Neuronal stem cell (in vitro differentiated cells): ENCODE measurements around the gene FGFR2.

Experiments
- DNase-seq: peaks from one replicate; pipeline ENCODE4 v3.0.0-alpha.2; 2013; ENCODE audit warnings: low spot score
- H2AFZ ChIP-seq: one replicate; pipeline ENCODE4 v1.6.1; 2013; ENCODE audit warnings: mild to moderate bottlenecking, low read length, inconsistent platforms
- H2AK5ac ChIP-seq: 2 replicates; pipeline ENCODE4 v1.6.1; 2013; ENCODE audit warnings: low read depth, mild to moderate bottlenecking, inconsistent platforms, low read length, moderate library complexity, mixed read lengths
- H2BK120ac ChIP-seq: 2 replicates; pipeline ENCODE4 v1.6.1; 2013; ENCODE audit warnings: low read depth, mild to moderate bottlenecking, inconsistent platforms, low read length, moderate library complexity, mixed read lengths
- H2BK12ac ChIP-seq: one replicate; pipeline ENCODE4 v1.6.1; 2013; ENCODE audit warnings: low read length, inconsistent platforms
- H2BK15ac ChIP-seq: 2 replicates; pipeline ENCODE4 v1.6.1; 2013; ENCODE audit warnings: mild to moderate bottlenecking, low read length, inconsistent platforms, mixed read lengths
- H2BK5ac ChIP-seq: one replicate; pipeline ENCODE4 v1.6.1; 2013; ENCODE audit warnings: inconsistent platforms, mild to moderate bottlenecking, low read length, moderate library complexity
- H3K14ac ChIP-seq: one replicate; pipeline ENCODE4 v1.6.1; 2013; ENCODE audit warnings: low read length, inconsistent platforms
- H3K18ac ChIP-seq: 2 replicates; pipeline ENCODE4 v1.6.1; 2013; ENCODE audit warnings: low read length, inconsistent platforms
- H3K23ac ChIP-seq: 2 replicates; pipeline ENCODE4 v1.6.1; 2013; ENCODE audit warnings: low read depth, mild to moderate bottlenecking, mixed read lengths, low read length, inconsistent platforms; ENCODE audit not compliant: poor library complexity
- H3K27ac ChIP-seq: replicated peaks from 3 replicates; pipeline ENCODE4 v1.5.1; 2013; ENCODE audit warnings: low read length, inconsistent platforms
- H3K27me3 ChIP-seq, 3 experiments: 2 replicates each; pipeline ENCODE4 v1.6.1; 2013; ENCODE audit warnings: low read length in 3 of 3, mild to moderate bottlenecking in 2 of 3, inconsistent platforms in 1 of 3, low read depth in 1 of 3, mixed read lengths in 1 of 3, moderate library complexity in 1 of 3; ENCODE audit not compliant: control insufficient read depth in 3 of 3, insufficient read depth in 3 of 3
- H3K36me3 ChIP-seq, 2 donors: replicated peaks in 1 of 2; 2 replicates each; pipeline ENCODE4 v1.6.1; 2013; ENCODE audit warnings: low read length in 2 of 2; ENCODE audit not compliant: control insufficient read depth in 2 of 2, insufficient read depth in 2 of 2
- H3K4ac ChIP-seq: 2 replicates; pipeline ENCODE4 v1.6.1; 2013; ENCODE audit warnings: inconsistent platforms, mild to moderate bottlenecking, low read length, moderate library complexity
- H3K4me1 ChIP-seq, 2 donors: 1 replicate in 1 of 2; 2 replicates in 1 of 2; pipeline ENCODE4 v1.6.1; 2013; ENCODE audit warnings: low read length in 2 of 2, low read depth in 1 of 2; ENCODE audit not compliant: control insufficient read depth in 2 of 2, insufficient read depth in 1 of 2
- H3K4me2 ChIP-seq: one replicate; pipeline ENCODE4 v1.6.1; 2013; ENCODE audit warnings: mild to moderate bottlenecking, low read length, inconsistent platforms; ENCODE audit not compliant: insufficient read depth, poor library complexity, severe bottlenecking
- H3K4me3 ChIP-seq, 2 donors: 2 replicates each; pipeline ENCODE4 v1.5.1; 2013; ENCODE audit warnings: low read length in 2 of 2, mild to moderate bottlenecking in 2 of 2, inconsistent platforms in 1 of 2, moderate library complexity in 1 of 2
- H3K79me1 ChIP-seq: one replicate; pipeline ENCODE4 v1.6.1; 2013; ENCODE audit warnings: low read depth, mild to moderate bottlenecking, inconsistent platforms, low read length, moderate library complexity
- H3K9ac ChIP-seq: one replicate; pipeline ENCODE4 v1.6.1; 2013; ENCODE audit warnings: mild to moderate bottlenecking, low read depth, low read length, inconsistent platforms; ENCODE audit not compliant: poor library complexity
- H3K9me3 ChIP-seq, 2 donors: replicated peaks in 1 of 2; 2 replicates each; pipeline versions ENCODE3 to v1.6.1; 2013; ENCODE audit warnings: low read length in 2 of 2, mild to moderate bottlenecking in 2 of 2, inconsistent platforms in 1 of 2, low read depth in 1 of 2, mixed read lengths in 1 of 2, moderate library complexity in 1 of 2; ENCODE audit not compliant: control insufficient read depth in 2 of 2, insufficient read depth in 1 of 2
- H4K8ac ChIP-seq: one replicate; pipeline ENCODE4 v1.6.1; 2013; ENCODE audit warnings: low read depth, mild to moderate bottlenecking, inconsistent platforms, low read length, moderate library complexity
- H4K91ac ChIP-seq: one replicate; pipeline ENCODE4 v1.6.1; 2013; ENCODE audit warnings: low read length, low read depth, mild to moderate bottlenecking, inconsistent platforms; ENCODE audit not compliant: poor library complexity
- WGBS, 2 donors: extraction: QIAGEN DNeasy Blood & Tissue Kit; methylation state at CpG; one replicate each; pipeline ENCODE4 v1.1.7; 2013; ENCODE audit warnings: missing lambda C conversion rate in 2 of 2, mixed read lengths in 1 of 2; ENCODE audit not compliant: insufficient read length in 2 of 2, insufficient replicate concordance in 1 of 2; ENCODE audit errors: extremely low coverage in 2 of 2; 5-methylcytosine and 5-hydroxymethylcytosine counted together

FGFR2 gene

DNA sequence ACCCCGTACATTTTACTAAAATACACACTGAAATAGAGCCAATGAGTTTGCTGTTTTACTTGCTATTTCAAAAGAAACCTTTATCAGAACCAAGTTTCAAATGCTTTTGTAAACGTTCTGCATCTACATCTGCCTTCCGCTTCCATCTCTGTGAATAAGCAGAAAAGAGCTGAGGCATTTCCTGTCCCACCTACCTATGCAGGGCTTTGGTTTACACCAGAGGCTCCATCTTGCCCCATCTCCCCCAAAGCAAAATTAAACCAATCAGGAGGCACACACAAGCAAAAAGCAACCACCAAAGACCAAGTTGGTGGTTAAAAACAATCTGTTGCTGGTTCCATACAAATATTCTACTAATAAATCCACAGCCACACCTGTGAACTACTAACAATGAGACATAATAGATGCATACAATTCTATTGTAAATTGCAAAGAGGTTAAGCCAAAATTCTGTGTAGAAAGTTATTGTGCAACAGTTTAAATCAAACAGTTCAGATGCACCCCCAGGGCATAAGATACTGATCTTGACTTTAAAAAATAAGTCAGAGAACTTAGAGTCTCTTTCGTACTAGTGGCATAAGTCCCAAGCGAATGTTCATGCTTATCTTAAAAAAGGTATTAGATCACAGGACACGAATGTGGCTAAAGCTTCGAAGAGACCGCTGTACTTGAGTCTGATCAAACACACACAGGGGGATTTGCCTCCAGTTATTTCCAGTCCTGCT is 83.9 kb downstream of the FGFR2 start:
- Histone ChIP-seq H2BK15ac (no peak overlapping the region), H3K9me3 (no peaks in the 10 kb centered on the region), H3K23ac (no peak overlapping the region), H4K8ac (no peak overlapping the region), H3K4ac (no peak overlapping the region), H3K4me3 (no peak overlapping the region), H2AFZ (no peak overlapping the region), H2BK120ac (no peak overlapping the region), H2AK5ac (no peak overlapping the region), H3K36me3 (peaks cover 0 to 3% of the 10 kb centered on the region in 2 donors), H3K27ac (no peak overlapping the region), H3K79me1 (no peaks in the 10 kb centered on the region), H3K14ac (no peak overlapping the region), H3K4me1 (peaks cover 0 to 6% of the 10 kb centered on the region in 2 donors), H2BK12ac (no peak overlapping the region), H3K18ac (no peak overlapping the region), H3K27me3 (no peaks in the 10 kb centered on the region), H2BK5ac (no peak overlapping the region), H3K9ac (no peak overlapping the region), H3K4me2 (no peak overlapping the region), H4K91ac (no peak overlapping the region)
- no CpG with 5 or more reads among the region's 8 CpGs for WGBS, 2 donors
- no peak for DNase-seq

DNA sequence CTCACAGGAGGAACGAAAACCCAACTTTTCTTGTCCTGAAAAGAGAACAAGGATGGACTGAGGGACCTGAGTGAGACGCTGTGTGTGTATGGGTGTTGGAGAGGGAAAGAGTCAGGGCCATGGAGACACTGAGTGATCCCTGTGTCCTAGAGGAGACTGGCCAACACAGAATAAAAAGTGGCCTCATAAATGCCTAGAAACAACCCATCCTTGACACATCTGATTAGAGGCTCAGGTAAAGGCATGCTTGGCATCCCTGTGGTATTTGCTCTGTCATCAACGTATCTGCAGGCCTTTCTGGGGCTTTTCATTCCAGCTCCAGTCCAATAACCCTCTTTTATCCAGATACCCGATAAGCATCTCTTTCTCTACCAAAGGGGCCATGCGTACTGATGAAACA is 86.3 kb downstream of the FGFR2 start:
- Histone ChIP-seq H3K9me3 (no peaks in the 10 kb centered on the region), H3K4me2 (no peak overlapping the region), H3K9ac (no peak overlapping the region), H3K4me1 (peaks cover 0 to 6% of the 10 kb centered on the region in 2 donors), H3K4ac (no peak overlapping the region), H2BK120ac (no peak overlapping the region), H4K8ac (no peak overlapping the region), H4K91ac (no peak overlapping the region), H2BK15ac (no peak overlapping the region), H3K18ac (no peak overlapping the region), H3K14ac (no peak overlapping the region), H3K27ac (no peak overlapping the region), H3K27me3 (no peaks in the 10 kb centered on the region), H2BK5ac (no peak overlapping the region), H2AK5ac (no peak overlapping the region), H2BK12ac (no peak overlapping the region), H3K23ac (no peak overlapping the region), H2AFZ (no peak overlapping the region), H3K36me3 (no peaks in the 10 kb centered on the region), H3K79me1 (no peaks in the 10 kb centered on the region), H3K4me3 (no peak overlapping the region)
- DNase-seq = no peak
- WGBS, 2 donors = no CpG with 5 or more reads among the region's 5 CpGs

DNA sequence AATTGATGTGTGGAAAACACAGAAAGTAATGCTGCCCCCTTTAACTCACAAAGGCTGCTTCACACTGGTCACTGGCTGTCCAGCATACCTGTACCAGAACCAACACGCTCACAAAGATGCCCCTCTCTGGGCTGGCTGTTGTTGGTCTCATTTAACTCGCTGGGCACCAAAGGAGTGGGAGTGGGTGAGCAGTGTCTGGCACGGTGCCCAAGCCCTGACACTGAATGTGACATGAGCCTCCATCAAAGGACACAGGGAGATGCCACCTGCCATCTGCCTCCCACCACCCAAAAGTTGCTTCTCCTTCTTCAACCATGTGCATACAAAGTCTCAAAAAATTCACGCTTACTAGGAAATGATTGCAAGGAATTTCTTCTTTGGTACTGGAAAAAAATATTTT is 86.8 kb downstream of the FGFR2 start:
- Histone ChIP-seq H3K9ac (no peak overlapping the region), H3K4me2 (no peak overlapping the region), H3K27me3 (no peaks in the 10 kb centered on the region), H3K4me3 (no peak overlapping the region), H3K36me3 (no peaks in the 10 kb centered on the region), H2AK5ac (no peak overlapping the region), H3K18ac (no peak overlapping the region), H3K23ac (no peak overlapping the region), H2AFZ (no peak overlapping the region), H3K27ac (no peak overlapping the region), H3K79me1 (no peaks in the 10 kb centered on the region), H3K14ac (no peak overlapping the region), H2BK12ac (no peak overlapping the region), H3K9me3 (no peaks in the 10 kb centered on the region), H3K4ac (no peak overlapping the region), H4K8ac (no peak overlapping the region), H2BK5ac (no peak overlapping the region), H2BK120ac (no peak overlapping the region), H3K4me1 (peaks cover 0 to 6% of the 10 kb centered on the region in 2 donors), H2BK15ac (no peak overlapping the region), H4K91ac (no peak overlapping the region)
- no peak for DNase-seq
- WGBS, 2 donors = no CpG with 5 or more reads among the region's 4 CpGs

DNA sequence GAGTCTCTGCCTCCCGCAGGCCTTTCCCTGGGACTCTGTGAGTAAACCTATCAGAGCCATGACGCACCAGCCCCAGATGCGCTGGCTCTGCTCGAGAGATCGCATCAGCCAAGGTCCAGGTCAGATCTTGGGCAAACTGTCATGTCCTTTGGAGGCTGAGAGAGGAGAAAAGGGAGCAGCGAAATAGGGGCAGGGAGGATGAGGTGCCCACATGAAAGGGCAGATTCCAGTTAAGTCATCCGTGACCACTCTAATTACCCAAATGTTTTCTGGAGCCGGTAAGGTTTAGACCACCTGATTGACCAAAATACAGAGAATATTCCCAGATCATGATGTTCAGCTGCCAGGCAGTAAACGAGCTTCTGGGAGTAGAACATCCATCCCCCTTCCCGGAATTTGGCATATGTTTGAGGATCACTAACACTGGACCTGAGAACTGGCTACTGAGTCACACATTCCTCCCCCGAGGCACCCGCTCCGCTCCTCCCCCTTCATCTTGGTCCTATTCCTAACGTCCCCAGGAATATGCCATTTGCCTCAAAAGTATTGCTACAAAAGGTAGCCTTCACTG is 88.0 kb downstream of the FGFR2 start:
- Histone ChIP-seq H3K27me3 (no peaks in the 10 kb centered on the region), H3K4ac (no peak overlapping the region), H2BK12ac (no peak overlapping the region), H3K23ac (no peak overlapping the region), H3K4me2 (no peak overlapping the region), H3K27ac (no peak overlapping the region), H2AK5ac (no peak overlapping the region), H2BK15ac (no peak overlapping the region), H2BK5ac (no peak overlapping the region), H3K4me3 (no peak overlapping the region), H2AFZ (no peak overlapping the region), H4K8ac (no peak overlapping the region), H4K91ac (no peak overlapping the region), H3K18ac (no peak overlapping the region), H3K9me3 (no peaks in the 10 kb centered on the region), H3K79me1 (no peaks in the 10 kb centered on the region), H3K4me1 (peaks cover 0 to 6% of the 10 kb centered on the region in 2 donors), H2BK120ac (no peak overlapping the region), H3K14ac (no peak overlapping the region), H3K36me3 (no peaks in the 10 kb centered on the region), H3K9ac (no peak overlapping the region)
- no peak for DNase-seq
- no CpG with 5 or more reads among the region's 14 CpGs for WGBS, 2 donors
